ENCODE measurements around the gene FKBP14. TPM values are rescaled to one million over a fixed set of nuclear protein-coding genes. Genes with fewer than 3 reads are reported as not detected.

Gene FKBP14
- polyA plus RNA-seq, 1 of the 3 experiments (the other 2 are of a cell fraction), result 15.7 TPM

DNA sequence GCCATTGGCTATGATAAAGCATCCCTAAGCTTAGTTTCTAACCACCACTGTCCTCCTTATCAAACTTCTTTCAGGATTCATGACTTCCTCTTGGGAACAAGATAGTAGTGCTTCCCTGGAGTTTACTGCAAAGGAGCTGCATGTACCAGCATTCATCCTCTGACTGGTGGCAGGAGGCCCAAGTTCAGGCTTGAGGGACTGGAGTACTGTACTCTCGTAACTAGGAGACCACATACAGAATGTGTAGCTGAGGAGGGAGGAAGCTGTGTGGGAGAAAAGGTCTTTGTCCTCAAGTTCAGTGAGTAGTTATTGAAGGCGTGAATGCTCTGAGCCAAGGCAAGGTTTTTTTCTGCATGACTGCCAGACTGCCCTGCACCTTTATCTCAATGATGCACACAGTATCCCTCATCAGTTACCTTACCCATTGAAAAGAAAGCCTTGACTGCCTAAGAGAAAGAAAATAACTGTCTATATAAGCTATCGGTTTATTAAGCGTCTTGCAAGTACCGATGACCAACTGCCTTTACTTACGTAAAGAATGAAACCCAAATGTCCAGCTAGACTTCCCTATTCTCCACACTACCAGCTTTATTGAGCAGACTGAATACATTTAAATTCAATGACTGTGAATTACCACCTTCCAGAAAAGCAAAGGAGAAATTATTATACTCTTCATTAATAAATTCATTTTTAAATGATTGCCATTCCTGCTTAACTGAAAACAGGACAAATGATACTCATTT, 49.7 kb downstream of the FKBP14 start:
- Histone ChIP-seq H3K36me3 (replicated peaks in 1 of 2; ENCODE audit: control insufficient read depth in 1 of 2, insufficient read depth in 2 of 2, low read length in 1 of 2) (peaks cover 7 to 29% of the 10 kb centered on the region in 2 experiments), H3K27me3 (ENCODE audit: insufficient read depth) (no peaks in the 10 kb centered on the region), H3K4me1 (ENCODE audit: control insufficient read depth in 1 of 2, insufficient read depth in 2 of 2, low read depth in 1 of 2, low read length in 1 of 2) (peaks cover 0 to 12% of the 10 kb centered on the region in 2 experiments; a peak in 2 of 4 replicates), H3K9me3 (no peaks in the 10 kb centered on the region), H3F3A (replicated peaks; ENCODE audit: insufficient read depth) (peaks cover 5% of the 10 kb centered on the region), H2AFZ (ENCODE audit: low read depth) (no peak overlapping the region), H3K79me2 (ENCODE audit: insufficient read depth) (peaks cover 100% of the 10 kb centered on the region), H3K9ac (no peak overlapping the region), H3K4me2 (no peak overlapping the region), H3K27ac (ENCODE audit: low read depth in 2 of 2, low read length in 1 of 2) (no peak overlapping the region), H4K20me1 (ENCODE audit: insufficient read depth) (peaks cover 48% of the 10 kb centered on the region), H3K4me3 (ENCODE audit: low read depth in 2 of 2, low read length in 1 of 2) (no peak overlapping the region), H3K9me2 (no peaks in the 10 kb centered on the region)
- TF ChIP-seq FOSL2 (IDR thresholded peaks at IDR 0.05; ENCODE audit: borderline replicate concordance, low read depth) (no peak), CHD2 (IDR thresholded peaks at IDR 0.05; ENCODE audit: low read length, partially characterized antibody) (no peak)
- no peak for DNase-seq
- 87% methylated on average over 6 of the region's 6 CpGs for WGBS (ENCODE audit: low lambda C conversion rate)
- ChIA-PET POLR2A (interaction anchor here (1.1 kb wide), 1 partner anchor 11 kb away, joined by 4 read pairs; no protein-coding TSS in a partner anchor), CTCF (interaction anchor here (0.8 to 3.3 kb wide), 7 partner anchors 9 to 85 kb away, joined by 3 to 10 read pairs (median 3); partner anchors contain the start of gene SCRN1)

DNA sequence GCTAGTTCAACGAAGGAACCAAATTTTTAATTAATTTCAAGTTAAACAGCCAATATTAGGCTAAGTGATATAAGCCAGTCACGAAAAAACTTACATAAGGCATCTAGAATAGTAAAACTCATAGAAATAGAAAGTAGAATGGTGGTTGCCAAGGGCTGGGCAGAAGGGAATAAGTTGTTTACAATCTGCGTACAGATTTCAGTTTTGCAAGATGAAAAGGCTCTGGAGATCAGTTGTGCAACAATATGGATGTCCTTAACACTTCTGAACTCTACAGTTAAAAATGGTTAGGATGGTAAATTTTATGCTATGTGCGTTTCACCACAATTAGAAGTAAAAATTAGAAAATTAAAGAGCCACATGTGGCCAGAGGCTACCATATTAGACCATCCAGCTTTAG, 50.2 kb downstream of the FKBP14 start:
- H3K27me3 ChIP-seq (ENCODE audit: insufficient read depth), result no peaks in the 10 kb centered on the region
- no peaks in the 10 kb centered on the region for H3K9me3 ChIP-seq
- TF ChIP-seq, protein P1, sequence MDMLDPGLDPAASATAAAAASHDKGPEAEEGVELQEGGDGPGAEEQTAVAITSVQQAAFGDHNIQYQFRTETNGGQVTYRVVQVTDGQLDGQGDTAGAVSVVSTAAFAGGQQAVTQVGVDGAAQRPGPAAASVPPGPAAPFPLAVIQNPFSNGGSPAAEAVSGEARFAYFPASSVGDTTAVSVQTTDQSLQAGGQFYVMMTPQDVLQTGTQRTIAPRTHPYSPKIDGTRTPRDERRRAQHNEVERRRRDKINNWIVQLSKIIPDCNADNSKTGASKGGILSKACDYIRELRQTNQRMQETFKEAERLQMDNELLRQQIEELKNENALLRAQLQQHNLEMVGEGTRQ (IDR thresholded peaks at IDR 0.05; ENCODE audit: borderline replicate concordance, low read depth, low read length), result no peak
- no peak for TF ChIP-seq RXRA (IDR thresholded peaks at IDR 0.05; ENCODE audit: borderline replicate concordance, low read depth)
- peaks cover 7 to 29% of the 10 kb centered on the region in 2 experiments for H3K36me3 ChIP-seq (replicated peaks in 1 of 2; ENCODE audit: control insufficient read depth in 1 of 2, insufficient read depth in 2 of 2, low read length in 1 of 2)
- H3K4me3 ChIP-seq (ENCODE audit: low read depth in 2 of 2, low read length in 1 of 2), result no peak overlapping the region
- peaks cover 0 to 12% of the 10 kb centered on the region in 2 experiments; a peak in 2 of 4 replicates for H3K4me1 ChIP-seq (ENCODE audit: control insufficient read depth in 1 of 2, insufficient read depth in 2 of 2, low read depth in 1 of 2, low read length in 1 of 2)
- peaks cover 100% of the 10 kb centered on the region for H3K79me2 ChIP-seq (ENCODE audit: insufficient read depth)
- ChIA-PET POLR2A (no interaction called here), CTCF (interaction anchor here (0.9 to 1.3 kb wide), 2 partner anchors 10 to 15 kb away, joined by 3 read pairs; no protein-coding TSS in a partner anchor)
- no peak overlapping the region; a peak in 1 of 4 replicates for H3K27ac ChIP-seq (ENCODE audit: low read depth in 2 of 2, low read length in 1 of 2)
- 93% methylated on average over 4 of the region's 4 CpGs for WGBS (ENCODE audit: low lambda C conversion rate)
- H2AFZ ChIP-seq (ENCODE audit: low read depth), result no peak overlapping the region
- DNase-seq, result no peak
- peaks cover 5% of the 10 kb centered on the region for H3F3A ChIP-seq (replicated peaks; ENCODE audit: insufficient read depth)
- H3K9ac ChIP-seq, result no peak overlapping the region
- no peaks in the 10 kb centered on the region for H3K9me2 ChIP-seq
- peaks cover 43% of the 10 kb centered on the region for H4K20me1 ChIP-seq (ENCODE audit: insufficient read depth)
- H3K4me2 ChIP-seq, result no peak overlapping the region

DNA sequence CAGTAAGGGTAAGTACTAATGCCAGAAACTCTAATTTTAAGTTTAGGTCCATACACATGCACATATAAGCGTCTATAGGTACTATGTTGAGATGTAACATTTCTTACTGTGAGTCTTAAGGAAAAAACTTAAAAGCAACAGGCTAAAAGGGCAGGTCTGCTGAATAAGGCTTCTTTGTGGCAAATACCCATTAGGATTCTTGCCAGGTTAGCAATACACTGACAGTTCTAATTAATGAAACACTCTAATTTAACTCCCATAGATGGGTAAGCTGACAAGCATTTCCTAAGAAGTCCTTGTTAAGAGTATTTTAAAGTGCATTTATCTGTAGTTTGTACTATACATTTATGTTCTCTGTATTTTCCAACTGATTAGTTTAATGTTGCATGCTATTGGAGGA, 50.9 kb downstream of the FKBP14 start:
- TF ChIP-seq POLR2AphosphoS5 (IDR thresholded peaks at IDR 0.05; ENCODE audit: low read depth, low read length) (no peak), MXI1 (IDR thresholded peaks at IDR 0.05; ENCODE audit: low read depth, low read length) (no peak), JUND (IDR thresholded peaks at IDR 0.05) (no peak), FOSL2 (IDR thresholded peaks at IDR 0.05; ENCODE audit: borderline replicate concordance, low read depth) (no peak), YY1 (IDR thresholded peaks at IDR 0.05; ENCODE audit: low read depth) (no peak), RXRA (IDR thresholded peaks at IDR 0.05; ENCODE audit: borderline replicate concordance, low read depth) (no peak), GABPA (IDR thresholded peaks at IDR 0.05; ENCODE audit: low read depth) (no peak), EP300 (IDR thresholded peaks at IDR 0.05; ENCODE audit: borderline replicate concordance in 1 of 2, low read depth in 1 of 2, low read length in 1 of 2) (no peak)
- TF ChIP-seq, protein P2, sequence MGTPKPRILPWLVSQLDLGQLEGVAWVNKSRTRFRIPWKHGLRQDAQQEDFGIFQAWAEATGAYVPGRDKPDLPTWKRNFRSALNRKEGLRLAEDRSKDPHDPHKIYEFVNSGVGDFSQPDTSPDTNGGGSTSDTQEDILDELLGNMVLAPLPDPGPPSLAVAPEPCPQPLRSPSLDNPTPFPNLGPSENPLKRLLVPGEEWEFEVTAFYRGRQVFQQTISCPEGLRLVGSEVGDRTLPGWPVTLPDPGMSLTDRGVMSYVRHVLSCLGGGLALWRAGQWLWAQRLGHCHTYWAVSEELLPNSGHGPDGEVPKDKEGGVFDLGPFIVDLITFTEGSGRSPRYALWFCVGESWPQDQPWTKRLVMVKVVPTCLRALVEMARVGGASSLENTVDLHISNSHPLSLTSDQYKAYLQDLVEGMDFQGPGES (IDR thresholded peaks at IDR 0.05; ENCODE audit: low read depth, low read length), result no peak
- TF ChIP-seq, protein P3, sequence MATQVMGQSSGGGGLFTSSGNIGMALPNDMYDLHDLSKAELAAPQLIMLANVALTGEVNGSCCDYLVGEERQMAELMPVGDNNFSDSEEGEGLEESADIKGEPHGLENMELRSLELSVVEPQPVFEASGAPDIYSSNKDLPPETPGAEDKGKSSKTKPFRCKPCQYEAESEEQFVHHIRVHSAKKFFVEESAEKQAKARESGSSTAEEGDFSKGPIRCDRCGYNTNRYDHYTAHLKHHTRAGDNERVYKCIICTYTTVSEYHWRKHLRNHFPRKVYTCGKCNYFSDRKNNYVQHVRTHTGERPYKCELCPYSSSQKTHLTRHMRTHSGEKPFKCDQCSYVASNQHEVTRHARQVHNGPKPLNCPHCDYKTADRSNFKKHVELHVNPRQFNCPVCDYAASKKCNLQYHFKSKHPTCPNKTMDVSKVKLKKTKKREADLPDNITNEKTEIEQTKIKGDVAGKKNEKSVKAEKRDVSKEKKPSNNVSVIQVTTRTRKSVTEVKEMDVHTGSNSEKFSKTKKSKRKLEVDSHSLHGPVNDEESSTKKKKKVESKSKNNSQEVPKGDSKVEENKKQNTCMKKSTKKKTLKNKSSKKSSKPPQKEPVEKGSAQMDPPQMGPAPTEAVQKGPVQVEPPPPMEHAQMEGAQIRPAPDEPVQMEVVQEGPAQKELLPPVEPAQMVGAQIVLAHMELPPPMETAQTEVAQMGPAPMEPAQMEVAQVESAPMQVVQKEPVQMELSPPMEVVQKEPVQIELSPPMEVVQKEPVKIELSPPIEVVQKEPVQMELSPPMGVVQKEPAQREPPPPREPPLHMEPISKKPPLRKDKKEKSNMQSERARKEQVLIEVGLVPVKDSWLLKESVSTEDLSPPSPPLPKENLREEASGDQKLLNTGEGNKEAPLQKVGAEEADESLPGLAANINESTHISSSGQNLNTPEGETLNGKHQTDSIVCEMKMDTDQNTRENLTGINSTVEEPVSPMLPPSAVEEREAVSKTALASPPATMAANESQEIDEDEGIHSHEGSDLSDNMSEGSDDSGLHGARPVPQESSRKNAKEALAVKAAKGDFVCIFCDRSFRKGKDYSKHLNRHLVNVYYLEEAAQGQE (IDR thresholded peaks at IDR 0.05; ENCODE audit: low read depth, low read length), result no peak
- no peaks in the 10 kb centered on the region for H3K9me3 ChIP-seq
- DNase-seq, result no peak
- H3F3A ChIP-seq (replicated peaks; ENCODE audit: insufficient read depth), result peaks cover 6% of the 10 kb centered on the region
- H2AFZ ChIP-seq (ENCODE audit: low read depth), result no peak overlapping the region
- H3K27me3 ChIP-seq (ENCODE audit: insufficient read depth), result no peaks in the 10 kb centered on the region
- peaks cover 100% of the 10 kb centered on the region for H3K79me2 ChIP-seq (ENCODE audit: insufficient read depth)
- H3K4me3 ChIP-seq (ENCODE audit: low read depth in 2 of 2, low read length in 1 of 2), result no peak overlapping the region
- H4K20me1 ChIP-seq (ENCODE audit: insufficient read depth), result peaks cover 38% of the 10 kb centered on the region
- H3K4me2 ChIP-seq, result no peak overlapping the region
- 87% methylated on average over 1 of the region's 1 CpG for WGBS (ENCODE audit: low lambda C conversion rate)
- H3K9me2 ChIP-seq, result no peaks in the 10 kb centered on the region
- peaks cover 7 to 32% of the 10 kb centered on the region in 2 experiments for H3K36me3 ChIP-seq (replicated peaks in 1 of 2; ENCODE audit: control insufficient read depth in 1 of 2, insufficient read depth in 2 of 2, low read length in 1 of 2)
- POLR2A ChIA-PET, result no interaction called here
- no peak overlapping the region for H3K9ac ChIP-seq
- H3K4me1 ChIP-seq (ENCODE audit: control insufficient read depth in 1 of 2, insufficient read depth in 2 of 2, low read depth in 1 of 2, low read length in 1 of 2), result peaks cover 0 to 12% of the 10 kb centered on the region in 2 experiments; a peak in 2 of 4 replicates
- CTCF ChIA-PET, result interaction anchor here (1.2 kb wide), 1 partner anchor 86 kb away, joined by 6 read pairs; no protein-coding TSS in a partner anchor
- H3K27ac ChIP-seq (ENCODE audit: low read depth in 2 of 2, low read length in 1 of 2), result no peak overlapping the region; a peak in 1 of 4 replicates

Measured in SK-N-SH (cell line).